Measurements from ENCODE around the gene ATP11B.

ATP11B gene

DNA sequence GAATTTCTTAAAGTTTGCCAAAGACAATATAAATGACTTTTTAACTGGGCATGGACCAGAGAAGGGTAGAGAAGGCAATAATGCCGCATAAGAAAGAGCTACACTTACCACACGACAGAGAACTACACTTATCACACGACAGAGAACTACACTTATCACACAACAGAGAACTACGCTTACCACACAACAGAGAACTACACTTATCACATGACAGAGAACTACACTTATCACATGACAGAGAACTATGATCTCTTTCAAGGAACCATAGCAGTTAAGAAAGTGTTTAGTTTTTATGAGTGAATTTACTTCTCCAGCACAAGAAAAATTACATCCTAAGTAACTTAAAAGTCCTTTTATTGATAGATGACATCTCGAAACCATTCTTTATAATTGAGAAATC lies 155.0 kb downstream of the ATP11B start:
- Histone ChIP-seq H3K4me3 (ENCODE audit: low read length) (no peak overlapping the region), H3K9me3 (ENCODE audit: control insufficient read depth, low read length) (no peaks in the 10 kb centered on the region), H3K27me3 (ENCODE audit: control insufficient read depth, insufficient read depth, low read length) (no peaks in the 10 kb centered on the region), H3K4me1 (ENCODE audit: control insufficient read depth, insufficient read depth, low read length) (no peaks in the 10 kb centered on the region), H3K9ac (ENCODE audit: low read length) (no peak overlapping the region), H3K36me3 (ENCODE audit: control insufficient read depth, insufficient read depth, low read length) (peaks cover 3% of the 10 kb centered on the region)

DNA sequence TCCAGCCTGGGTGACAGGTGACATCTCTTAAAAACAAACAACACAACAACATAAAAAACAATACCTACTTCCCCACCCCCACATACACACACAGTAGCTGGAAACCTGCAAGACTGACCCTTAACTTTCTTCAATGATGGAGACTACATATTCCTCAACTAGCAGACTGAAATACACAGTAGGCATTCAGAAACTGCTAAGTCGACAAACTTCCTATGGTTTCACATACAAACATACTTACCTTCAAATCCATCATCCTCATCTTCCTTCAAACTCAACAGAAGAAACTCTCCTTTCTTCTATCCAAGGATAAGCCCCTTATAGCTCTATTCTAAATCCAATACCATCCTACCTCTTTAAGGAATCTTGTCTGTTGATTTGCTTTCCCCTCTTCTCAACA lies 156.4 kb downstream of the ATP11B start:
- no peaks in the 10 kb centered on the region for H3K27me3 ChIP-seq (ENCODE audit: control insufficient read depth, insufficient read depth, low read length)
- peaks cover 3% of the 10 kb centered on the region for H3K36me3 ChIP-seq (ENCODE audit: control insufficient read depth, insufficient read depth, low read length)
- no peak overlapping the region for H3K4me3 ChIP-seq (ENCODE audit: low read length)
- no peak overlapping the region for H3K9ac ChIP-seq (ENCODE audit: low read length)
- H3K9me3 ChIP-seq (ENCODE audit: control insufficient read depth, low read length), result no peaks in the 10 kb centered on the region
- H3K4me1 ChIP-seq (ENCODE audit: control insufficient read depth, insufficient read depth, low read length), result no peaks in the 10 kb centered on the region

DNA sequence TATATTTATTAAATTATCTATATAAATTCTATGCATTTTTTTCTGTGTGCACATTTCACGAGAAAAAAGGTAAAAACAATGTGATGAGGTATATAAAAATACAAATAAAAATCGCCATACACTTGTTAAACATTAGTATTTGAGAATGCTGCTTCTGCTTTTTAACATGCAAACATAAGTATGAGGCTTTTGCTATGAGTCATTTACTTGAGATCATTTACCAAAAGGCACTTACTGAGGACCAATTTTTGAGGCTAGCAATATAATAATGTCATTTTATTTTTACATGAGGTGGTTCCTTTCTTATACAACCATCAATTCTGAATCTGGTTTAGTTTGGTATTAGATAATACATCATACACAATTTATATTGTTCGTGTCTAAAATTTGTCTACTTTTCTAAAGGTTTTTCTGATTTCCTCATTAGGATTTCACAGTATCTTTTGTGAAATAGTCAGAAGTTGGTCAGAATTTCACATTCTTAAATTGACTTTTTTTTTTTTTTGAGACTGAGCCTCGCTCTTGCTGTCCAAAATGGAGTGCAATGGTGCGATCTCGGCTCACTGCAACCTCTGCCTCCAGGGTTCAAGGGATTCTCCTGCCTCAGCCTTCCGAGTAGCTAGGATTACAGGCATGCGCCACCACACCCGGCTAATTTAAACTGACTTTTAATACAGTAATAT lies 161.4 kb downstream of the ATP11B start:
- no peaks in the 10 kb centered on the region for H3K4me1 ChIP-seq (ENCODE audit: control insufficient read depth, insufficient read depth, low read length)
- no peaks in the 10 kb centered on the region for H3K9me3 ChIP-seq (ENCODE audit: control insufficient read depth, low read length)
- H3K27me3 ChIP-seq (ENCODE audit: control insufficient read depth, insufficient read depth, low read length), result no peaks in the 10 kb centered on the region
- no peak overlapping the region for H3K4me3 ChIP-seq (ENCODE audit: low read length)
- H3K36me3 ChIP-seq (ENCODE audit: control insufficient read depth, insufficient read depth, low read length), result no peaks in the 10 kb centered on the region
- H3K9ac ChIP-seq (ENCODE audit: low read length), result no peak overlapping the region

DNA sequence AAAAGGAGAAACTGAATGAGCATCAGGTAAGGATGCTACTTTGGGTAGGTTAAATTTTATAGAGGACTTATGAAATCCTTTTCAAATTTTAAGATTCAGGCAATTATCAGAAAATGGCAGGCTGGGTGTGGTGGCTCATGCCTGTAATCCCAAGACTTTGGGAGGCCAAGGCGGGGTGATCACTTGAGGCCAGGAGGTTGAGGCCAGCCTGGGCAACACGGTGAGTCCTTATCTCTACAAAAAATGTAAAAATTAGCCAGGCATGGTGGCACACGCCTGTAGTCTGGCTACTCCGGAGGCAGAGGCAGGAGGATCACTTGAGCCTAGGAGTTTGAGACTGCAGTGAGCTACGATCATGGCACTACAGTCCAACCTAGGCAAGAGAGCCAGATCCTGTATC lies 163.9 kb downstream of the ATP11B start:
- Histone ChIP-seq H3K36me3 (ENCODE audit: control insufficient read depth, insufficient read depth, low read length) (no peaks in the 10 kb centered on the region), H3K9ac (ENCODE audit: low read length) (no peak overlapping the region), H3K4me3 (ENCODE audit: low read length) (no peak overlapping the region), H3K4me1 (ENCODE audit: control insufficient read depth, insufficient read depth, low read length) (peaks cover under 1% of the 10 kb centered on the region), H3K27me3 (ENCODE audit: control insufficient read depth, insufficient read depth, low read length) (no peaks in the 10 kb centered on the region), H3K9me3 (ENCODE audit: control insufficient read depth, low read length) (no peaks in the 10 kb centered on the region)

DNA sequence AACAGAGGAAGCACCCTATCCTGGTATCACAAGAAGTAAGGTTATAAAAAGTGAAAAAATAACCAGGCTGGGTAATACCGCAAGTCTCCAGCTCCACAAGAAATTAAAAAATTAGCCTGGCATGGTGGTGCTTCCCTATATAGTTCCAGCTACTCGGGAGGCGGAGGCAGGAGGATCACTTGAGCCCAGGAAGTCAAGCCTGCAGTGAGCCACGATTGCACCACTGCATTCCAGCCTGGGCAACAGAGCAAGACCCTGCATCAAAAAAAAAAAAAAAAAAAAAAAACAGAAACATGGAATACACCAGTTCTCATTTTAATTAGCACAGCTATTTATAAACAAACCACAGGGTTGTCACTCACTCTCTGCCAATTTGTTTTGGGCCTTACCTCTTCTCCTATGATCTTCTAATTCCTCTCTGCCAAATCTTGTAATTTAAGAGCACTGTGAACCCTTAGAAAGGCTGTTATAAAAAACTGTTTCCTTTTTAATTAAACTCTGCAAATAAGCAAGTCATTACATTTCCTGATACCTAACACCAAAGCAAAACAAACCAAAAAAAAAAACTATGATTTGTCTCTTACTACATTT lies 164.5 kb downstream of the ATP11B start:
- no peak overlapping the region for H3K4me3 ChIP-seq (ENCODE audit: low read length)
- no peak overlapping the region for H3K9ac ChIP-seq (ENCODE audit: low read length)
- no peaks in the 10 kb centered on the region for H3K9me3 ChIP-seq (ENCODE audit: control insufficient read depth, low read length)
- peaks cover 4% of the 10 kb centered on the region for H3K4me1 ChIP-seq (ENCODE audit: control insufficient read depth, insufficient read depth, low read length)
- no peaks in the 10 kb centered on the region for H3K36me3 ChIP-seq (ENCODE audit: control insufficient read depth, insufficient read depth, low read length)
- H3K27me3 ChIP-seq (ENCODE audit: control insufficient read depth, insufficient read depth, low read length), result no peaks in the 10 kb centered on the region

DNA sequence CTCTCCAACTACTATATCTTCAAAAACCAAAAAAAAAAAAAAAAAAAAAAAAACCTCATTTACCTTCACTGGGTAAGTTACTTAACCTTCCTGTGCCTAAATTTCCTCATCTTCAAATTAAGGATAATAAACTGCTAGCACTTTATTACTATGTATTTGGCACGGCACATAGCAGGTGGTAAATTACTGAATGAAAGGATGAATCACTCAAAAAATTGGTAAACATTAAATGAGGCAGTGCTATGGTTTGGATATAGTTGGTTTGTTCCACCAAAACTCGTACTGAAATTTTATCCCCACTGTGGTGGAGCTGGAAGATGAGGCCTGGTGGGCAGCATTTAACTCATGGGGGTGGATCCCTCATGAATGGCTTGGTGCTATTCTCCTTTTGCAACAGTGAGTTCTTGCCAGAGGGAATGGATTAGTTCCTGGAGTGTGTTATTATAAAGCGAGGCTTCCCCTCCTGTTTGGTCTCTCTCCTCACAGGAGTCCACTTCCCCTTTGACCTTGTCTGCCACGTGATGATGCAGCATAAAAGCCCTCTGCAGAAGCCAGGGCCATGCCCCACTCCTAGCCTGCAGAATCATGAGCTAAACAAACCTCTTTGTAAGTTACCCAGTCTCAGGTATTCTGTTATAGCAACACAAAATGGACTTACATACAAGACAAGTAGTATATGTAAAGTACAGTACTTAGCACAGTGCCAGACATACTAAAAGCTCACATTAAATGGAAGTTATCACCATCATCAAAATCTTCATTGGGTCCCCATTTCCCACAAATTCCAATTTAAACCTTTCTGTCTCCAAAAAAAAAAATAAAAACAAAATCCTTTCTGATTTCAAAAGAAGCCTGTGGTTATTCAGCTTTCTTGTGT lies 166.4 kb downstream of the ATP11B start:
- Histone ChIP-seq H3K9ac (ENCODE audit: low read length) (no peak overlapping the region), H3K9me3 (ENCODE audit: control insufficient read depth, low read length) (no peaks in the 10 kb centered on the region), H3K27me3 (ENCODE audit: control insufficient read depth, insufficient read depth, low read length) (no peaks in the 10 kb centered on the region)

DNA sequence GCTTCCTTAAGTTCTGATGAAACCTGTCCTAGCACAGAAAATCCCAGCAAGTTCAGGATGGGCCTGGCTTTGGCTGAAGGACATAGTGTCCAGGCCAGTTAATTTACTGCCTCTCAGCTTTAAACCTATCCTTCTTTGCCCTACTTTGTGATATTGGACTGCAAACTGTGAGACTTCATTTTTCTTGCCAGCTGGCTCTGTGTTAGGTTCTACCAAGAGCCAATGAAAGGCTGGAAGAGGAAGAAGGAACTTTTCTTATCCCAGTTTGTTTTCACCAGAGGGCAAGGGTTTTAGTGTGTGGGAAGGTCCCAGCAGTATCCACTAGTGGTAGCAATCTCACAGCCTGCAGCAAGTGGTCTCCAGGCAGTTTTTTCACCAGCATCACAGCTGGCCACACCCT lies 168.9 kb downstream of the ATP11B start:
- H3K27me3 ChIP-seq (ENCODE audit: control insufficient read depth, insufficient read depth, low read length), result no peaks in the 10 kb centered on the region
- H3K36me3 ChIP-seq (ENCODE audit: control insufficient read depth, insufficient read depth, low read length), result no peaks in the 10 kb centered on the region
- no peak overlapping the region for H3K4me3 ChIP-seq (ENCODE audit: low read length)
- no peaks in the 10 kb centered on the region for H3K9me3 ChIP-seq (ENCODE audit: control insufficient read depth, low read length)
- H3K4me1 ChIP-seq (ENCODE audit: control insufficient read depth, insufficient read depth, low read length), result peaks cover 4% of the 10 kb centered on the region
- H3K9ac ChIP-seq (ENCODE audit: low read length), result no peak overlapping the region

More for the DNA sequence above, 166.4 kb downstream of the ATP11B start:
- H3K36me3 ChIP-seq (ENCODE audit: control insufficient read depth, insufficient read depth, low read length), result no peaks in the 10 kb centered on the region
- no peak overlapping the region for H3K4me3 ChIP-seq (ENCODE audit: low read length)
- H3K4me1 ChIP-seq (ENCODE audit: control insufficient read depth, insufficient read depth, low read length), result peaks cover 4% of the 10 kb centered on the region

DNA sequence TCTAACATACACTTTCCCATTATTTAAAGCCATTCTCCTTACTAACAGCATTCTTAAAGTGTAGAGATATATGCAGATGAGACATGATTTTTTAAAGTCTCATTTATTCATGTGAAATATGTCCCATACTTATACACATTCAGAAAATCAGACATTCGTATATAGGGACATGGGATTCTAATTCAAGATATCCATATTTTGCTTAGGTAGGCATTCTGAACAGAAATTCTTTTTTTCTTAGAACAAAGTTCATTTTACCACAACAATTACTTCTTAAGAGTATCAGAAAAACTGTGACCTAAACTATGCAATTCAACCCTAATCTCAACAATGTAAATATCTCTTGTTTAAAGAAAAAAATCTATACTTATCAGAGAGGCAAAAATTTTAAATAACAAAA lies 170.9 kb downstream of the ATP11B start:
- Histone ChIP-seq H3K4me3 (ENCODE audit: low read length) (no peak overlapping the region), H3K9me3 (ENCODE audit: control insufficient read depth, low read length) (no peaks in the 10 kb centered on the region), H3K9ac (ENCODE audit: low read length) (no peak overlapping the region), H3K27me3 (ENCODE audit: control insufficient read depth, insufficient read depth, low read length) (no peaks in the 10 kb centered on the region), H3K36me3 (ENCODE audit: control insufficient read depth, insufficient read depth, low read length) (no peaks in the 10 kb centered on the region), H3K4me1 (ENCODE audit: control insufficient read depth, insufficient read depth, low read length) (peaks cover 4% of the 10 kb centered on the region)

DNA sequence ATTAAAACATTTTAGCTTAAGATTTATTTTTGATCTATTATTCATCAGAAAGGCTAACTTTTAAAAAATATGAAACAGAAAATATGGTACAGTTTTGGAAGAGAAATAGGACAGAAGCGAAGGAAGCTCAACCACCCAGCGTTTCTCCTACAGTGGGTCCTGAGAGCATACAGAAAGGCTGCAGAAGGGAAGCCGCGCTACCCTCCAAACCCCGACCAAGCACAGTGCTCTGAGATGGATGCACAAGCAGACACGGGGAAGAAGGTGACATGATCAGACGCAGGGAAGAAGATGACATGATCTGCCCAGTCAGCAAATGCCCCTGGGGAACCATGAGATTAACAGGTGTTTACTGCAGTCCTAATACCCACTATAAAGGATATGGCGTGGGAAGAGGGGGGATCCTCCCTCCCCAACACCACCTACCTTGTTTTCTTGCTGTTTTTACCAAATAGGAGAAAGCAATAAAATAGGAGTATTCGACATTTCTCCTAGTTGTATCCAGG lies 172.6 kb downstream of the ATP11B start:
- H3K9me3 ChIP-seq (ENCODE audit: control insufficient read depth, low read length), result no peaks in the 10 kb centered on the region
- H3K4me3 ChIP-seq (ENCODE audit: low read length), result no peak overlapping the region
- H3K4me1 ChIP-seq (ENCODE audit: control insufficient read depth, insufficient read depth, low read length), result peaks cover 4% of the 10 kb centered on the region
- no peaks in the 10 kb centered on the region for H3K27me3 ChIP-seq (ENCODE audit: control insufficient read depth, insufficient read depth, low read length)
- H3K9ac ChIP-seq (ENCODE audit: low read length), result no peak overlapping the region
- H3K36me3 ChIP-seq (ENCODE audit: control insufficient read depth, insufficient read depth, low read length), result no peaks in the 10 kb centered on the region

DNA sequence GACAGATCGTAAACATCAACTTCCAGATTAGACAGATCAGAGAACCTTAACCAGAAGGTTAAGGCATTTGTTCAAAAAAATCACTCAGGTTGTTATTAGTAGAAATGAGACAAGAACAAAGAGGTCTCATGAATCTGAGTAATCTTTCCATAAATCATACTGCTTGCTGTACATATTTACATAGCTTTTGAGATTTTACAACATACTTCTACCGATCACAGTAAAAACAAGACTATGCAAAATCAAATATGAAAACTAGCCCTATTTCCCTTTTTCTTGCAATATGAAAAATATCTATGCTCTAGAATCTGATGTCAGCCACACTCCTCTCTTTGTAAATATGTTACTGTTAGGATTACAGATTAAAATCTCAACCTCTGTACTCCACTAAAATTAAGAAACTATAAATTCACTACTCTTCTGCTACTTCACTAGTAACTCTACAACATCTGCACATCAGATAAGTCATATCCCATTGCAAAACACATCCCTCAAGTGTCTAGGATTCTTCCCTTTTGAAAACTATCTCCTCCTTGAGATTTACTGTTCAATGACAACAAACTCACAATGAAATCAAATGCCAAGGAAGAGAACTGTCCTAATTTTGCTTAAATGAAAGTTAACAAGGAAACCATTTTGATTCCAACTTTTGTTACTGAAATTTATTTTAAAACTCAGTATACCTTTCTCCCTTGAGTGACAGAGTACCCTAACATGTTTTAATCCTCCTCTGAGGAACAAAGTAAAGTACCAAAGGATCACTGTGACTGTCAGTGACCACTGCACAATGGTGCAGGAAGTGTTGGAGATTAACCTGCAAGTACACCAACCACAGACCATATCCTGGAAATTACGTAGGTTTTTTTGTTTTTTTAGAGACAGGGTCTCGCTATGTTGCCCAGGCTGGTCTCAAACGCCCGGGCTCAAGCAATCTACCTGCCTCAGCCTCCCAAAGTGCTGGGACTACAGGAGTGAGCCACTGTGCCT lies 174.2 kb downstream of the ATP11B start:
- H3K4me1 ChIP-seq (ENCODE audit: control insufficient read depth, insufficient read depth, low read length), result peaks cover under 1% of the 10 kb centered on the region
- H3K4me3 ChIP-seq (ENCODE audit: low read length), result no peak overlapping the region
- H3K36me3 ChIP-seq (ENCODE audit: control insufficient read depth, insufficient read depth, low read length), result no peaks in the 10 kb centered on the region
- H3K9me3 ChIP-seq (ENCODE audit: control insufficient read depth, low read length), result no peaks in the 10 kb centered on the region
- H3K9ac ChIP-seq (ENCODE audit: low read length), result no peak overlapping the region
- H3K27me3 ChIP-seq (ENCODE audit: control insufficient read depth, insufficient read depth, low read length), result no peaks in the 10 kb centered on the region

DNA sequence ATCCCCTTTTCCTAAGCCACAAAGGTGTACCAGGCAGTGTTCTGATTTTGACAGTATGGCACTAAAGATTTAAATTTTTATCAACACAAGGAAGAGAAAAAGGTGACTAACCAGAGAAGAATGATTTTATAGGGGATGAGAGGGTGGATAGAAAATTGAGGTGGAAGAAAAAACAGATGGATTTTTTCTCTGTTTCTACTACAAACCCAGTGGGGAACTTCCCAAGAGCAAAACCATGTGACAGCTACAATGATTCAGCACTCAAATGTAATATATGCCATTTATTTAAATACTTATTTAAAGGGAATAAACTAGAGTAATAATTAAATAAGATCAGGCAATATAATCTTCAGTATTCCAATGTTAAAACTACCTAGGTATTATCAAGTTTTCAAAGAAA lies 176.0 kb downstream of the ATP11B start:
- H3K9ac ChIP-seq (ENCODE audit: low read length), result no peak overlapping the region
- H3K4me1 ChIP-seq (ENCODE audit: control insufficient read depth, insufficient read depth, low read length), result no peaks in the 10 kb centered on the region
- no peaks in the 10 kb centered on the region for H3K9me3 ChIP-seq (ENCODE audit: control insufficient read depth, low read length)
- no peaks in the 10 kb centered on the region for H3K36me3 ChIP-seq (ENCODE audit: control insufficient read depth, insufficient read depth, low read length)
- no peaks in the 10 kb centered on the region for H3K27me3 ChIP-seq (ENCODE audit: control insufficient read depth, insufficient read depth, low read length)
- H3K4me3 ChIP-seq (ENCODE audit: low read length), result no peak overlapping the region

All from mucosa of stomach (tissue), 1 donor.